Smooth muscle cell (in vitro differentiated cells): Measurements from ENCODE around the gene PLPP4. TPM values are rescaled to one million over a fixed set of nuclear protein-coding genes. Genes with fewer than 3 reads are reported as not detected.

Experiments
- DNase-seq: peaks from one replicate; lab custom pipeline; 2025; ENCODE audit not compliant: unreplicated experiment; lab: John Stamatoyannopoulos, UW
- H2AFZ ChIP-seq: fragments of 200-600 bp; sonication (generic); 2 replicates; pipeline ENCODE4 v1.6.0; 2016; ENCODE audit warnings: antibody characterized with exemption, low read depth, mild to moderate bottlenecking
- H3F3A ChIP-seq: fragments of 200-600 bp; sonication (generic); 2 replicates; pipeline ENCODE4 v1.6.0; 2017; ENCODE audit warnings: antibody characterized with exemption, low read depth
- H3K27ac ChIP-seq: fragments of 200-600 bp; sonication (generic); 2 replicates; pipeline ENCODE4 v1.5.1; 2016; ENCODE audit warnings: low read depth, mild to moderate bottlenecking
- H3K27me3 ChIP-seq: fragments of 200-600 bp; sonication (generic); 2 replicates; pipeline ENCODE4 v1.6.1; 2016; ENCODE audit warnings: low read depth, mild to moderate bottlenecking
- H3K36me3 ChIP-seq: fragments of 200-600 bp; sonication (generic); 2 replicates; pipeline ENCODE4 v1.5.1; 2016; ENCODE audit warnings: low read depth
- H3K4me1 ChIP-seq: fragments of 200-600 bp; sonication (generic); 2 replicates; pipeline ENCODE4 v1.5.1; 2016; ENCODE audit warnings: low read depth
- H3K4me2 ChIP-seq: fragments of 200-600 bp; sonication (generic); 2 replicates; pipeline ENCODE4 v1.6.0; 2016; ENCODE audit warnings: mild to moderate bottlenecking
- H3K4me3 ChIP-seq: fragments of 200-600 bp; sonication (generic); 2 replicates; pipeline ENCODE4 v1.5.1; 2016; ENCODE audit warnings: mild to moderate bottlenecking
- H3K79me2 ChIP-seq: fragments of 200-600 bp; sonication (generic); 2 replicates; pipeline ENCODE4 v1.6.0; 2016; ENCODE audit warnings: low read depth, mild to moderate bottlenecking
- H3K9ac ChIP-seq: fragments of 200-600 bp; sonication (generic); 2 replicates; pipeline ENCODE4 v1.6.0; 2016; ENCODE audit warnings: low read depth
- H3K9me3 ChIP-seq: fragments of 200-600 bp; sonication (generic); replicated peaks from 2 replicates; pipeline ENCODE4 v1.5.1; 2016; ENCODE audit warnings: low read depth
- H4K20me1 ChIP-seq: fragments of 200-600 bp; sonication (generic); 2 replicates; pipeline ENCODE4 v1.6.0; 2016; ENCODE audit warnings: low read depth
- CTCF ChIP-seq: fragments of 200-600 bp; sonication (generic); IDR thresholded peaks from 2 replicates; pipeline ENCODE4 v1.5.1; 2017; ENCODE audit warnings: borderline replicate concordance, mild to moderate bottlenecking, antibody characterized with exemption; ENCODE audit not compliant: insufficient read depth, poor library complexity, severe bottlenecking
- WGBS: methylation state at CpG from one replicate; pipeline ENCODE4 v1.1.7; 2016; ENCODE audit warnings: low lambda C conversion rate; 5-methylcytosine and 5-hydroxymethylcytosine counted together
- polyA plus RNA-seq: library from polyadenylated mRNA; unstranded; fragments of >200 nt; fragmentation: Nextera tagmentation; extraction: Ambion mirVana; gene quantifications from 2 replicates; pipeline ENCODE4 v1.2.1, GENCODE V29; 2016
- total RNA-seq: library from RNA; depleted of rRNA; stranded (reverse); fragments of >200 nt; gene quantifications from 2 replicates; pipeline ENCODE4 v1.2.3, GENCODE V29; 2014

Gene PLPP4
- total and polyA plus RNA-seq, 2 experiments from 2014 or later, result 27.2 to 33.5 TPM

GRCh38 chr10:120607016-120607709 lies 150.1 kb downstream of the PLPP4 start:
- no peak for DNase-seq
- WGBS, result 53% methylated on average over 2 of the region's 2 CpGs
- H3K36me3 ChIP-seq, result no peaks in the 10 kb centered on the region
- H3K79me2 ChIP-seq, result no peaks in the 10 kb centered on the region
- no peak overlapping the region for H3K4me3 ChIP-seq
- H2AFZ ChIP-seq, result no peak overlapping the region
- H4K20me1 ChIP-seq, result no peaks in the 10 kb centered on the region
- H3K4me1 ChIP-seq, result peaks cover 9% of the 10 kb centered on the region
- H3K27me3 ChIP-seq, result no peaks in the 10 kb centered on the region
- peak overlapping the region; percentile 47 for H3K27ac ChIP-seq
- no peaks in the 10 kb centered on the region for H3F3A ChIP-seq
- H3K4me2 ChIP-seq, result no peak overlapping the region
- no peaks in the 10 kb centered on the region for H3K9me3 ChIP-seq
- H3K9ac ChIP-seq, result no peak overlapping the region
- TF ChIP-seq CTCF, result no peak

GRCh38 chr10:120607710-120608703 lies 151.0 kb downstream of the PLPP4 start:
- Histone ChIP-seq H3K4me2 (no peak overlapping the region), H3K27ac (peak overlapping the region; percentile 47)
- 84% methylated on average over 5 of the region's 5 CpGs for WGBS

GRCh38 chr10:120609006-120609405 lies 152.0 kb downstream of the PLPP4 start:
- Histone ChIP-seq H3F3A (no peaks in the 10 kb centered on the region), H3K27ac (no peak overlapping the region), H3K79me2 (no peaks in the 10 kb centered on the region), H3K9me3 (no peaks in the 10 kb centered on the region), H3K36me3 (no peaks in the 10 kb centered on the region), H3K4me3 (no peak overlapping the region), H4K20me1 (no peaks in the 10 kb centered on the region), H3K9ac (no peak overlapping the region), H3K27me3 (no peaks in the 10 kb centered on the region), H3K4me1 (peaks cover 9% of the 10 kb centered on the region), H3K4me2 (no peak overlapping the region), H2AFZ (no peak overlapping the region)
- DNase-seq, result no peak
- WGBS, result 88% methylated on average over 5 of the region's 5 CpGs
- TF ChIP-seq CTCF, result no peak

More at GRCh38 chr10:120607710-120608703, 151.0 kb downstream of the PLPP4 start:
- no peak overlapping the region for H3K9ac ChIP-seq
- no peaks in the 10 kb centered on the region for H3K27me3 ChIP-seq
- H3K4me1 ChIP-seq, result peaks cover 9% of the 10 kb centered on the region
- H3K9me3 ChIP-seq, result no peaks in the 10 kb centered on the region
- TF ChIP-seq CTCF, result no peak
- no peaks in the 10 kb centered on the region for H3K79me2 ChIP-seq
- H4K20me1 ChIP-seq, result no peaks in the 10 kb centered on the region
- H3K36me3 ChIP-seq, result no peaks in the 10 kb centered on the region
- DNase-seq, result no peak
- H3F3A ChIP-seq, result no peaks in the 10 kb centered on the region
- no peak overlapping the region for H3K4me3 ChIP-seq
- H2AFZ ChIP-seq, result no peak overlapping the region
